ENCODE measurements around the gene TLK1. TPM values are rescaled to one million over a fixed set of nuclear protein-coding genes. Genes with fewer than 3 reads are reported as not detected.

TLK1 gene
- 10 to 100 TPM; 24.9 to 60.4 (median 38.3) TPM for total RNA-seq

GRCh38 chr2:171160119-171160955 is at the start of gene TLK1:
Gene TLK1, minus strand, starts transcription at chr2:171160893. Its CDS starts 465 bp downstream, at chr2:171160428.
- WGBS: under 1% methylated on average over 59 of the region's 97 CpGs
- Histone ChIP-seq H3K4me3 (peak within 1 kb of the TSS; percentile 75), H3K36me3 (no peaks in the 10 kb centered on the region), H3K4me1 (peaks cover 21% of the 10 kb centered on the region), H3K27me3 (no peaks in the 10 kb centered on the region), H3K9me3 (no peaks in the 10 kb centered on the region), H3K27ac (peak within 1 kb of the TSS; percentile 96)
- peak; percentile 83 to 88 for DNase-seq (ENCODE audit: low spot score in 2 of 2)
- TF ChIP-seq POLR2A (IDR thresholded peaks at IDR 0.05) (peak in 1 of 2 donors; percentile 45), EP300 (IDR thresholded peaks at IDR 0.05) (no peak)
- TF ChIP-seq, protein P1, sequence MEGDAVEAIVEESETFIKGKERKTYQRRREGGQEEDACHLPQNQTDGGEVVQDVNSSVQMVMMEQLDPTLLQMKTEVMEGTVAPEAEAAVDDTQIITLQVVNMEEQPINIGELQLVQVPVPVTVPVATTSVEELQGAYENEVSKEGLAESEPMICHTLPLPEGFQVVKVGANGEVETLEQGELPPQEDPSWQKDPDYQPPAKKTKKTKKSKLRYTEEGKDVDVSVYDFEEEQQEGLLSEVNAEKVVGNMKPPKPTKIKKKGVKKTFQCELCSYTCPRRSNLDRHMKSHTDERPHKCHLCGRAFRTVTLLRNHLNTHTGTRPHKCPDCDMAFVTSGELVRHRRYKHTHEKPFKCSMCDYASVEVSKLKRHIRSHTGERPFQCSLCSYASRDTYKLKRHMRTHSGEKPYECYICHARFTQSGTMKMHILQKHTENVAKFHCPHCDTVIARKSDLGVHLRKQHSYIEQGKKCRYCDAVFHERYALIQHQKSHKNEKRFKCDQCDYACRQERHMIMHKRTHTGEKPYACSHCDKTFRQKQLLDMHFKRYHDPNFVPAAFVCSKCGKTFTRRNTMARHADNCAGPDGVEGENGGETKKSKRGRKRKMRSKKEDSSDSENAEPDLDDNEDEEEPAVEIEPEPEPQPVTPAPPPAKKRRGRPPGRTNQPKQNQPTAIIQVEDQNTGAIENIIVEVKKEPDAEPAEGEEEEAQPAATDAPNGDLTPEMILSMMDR (IDR thresholded peaks at IDR 0.05): no peak

DNA sequence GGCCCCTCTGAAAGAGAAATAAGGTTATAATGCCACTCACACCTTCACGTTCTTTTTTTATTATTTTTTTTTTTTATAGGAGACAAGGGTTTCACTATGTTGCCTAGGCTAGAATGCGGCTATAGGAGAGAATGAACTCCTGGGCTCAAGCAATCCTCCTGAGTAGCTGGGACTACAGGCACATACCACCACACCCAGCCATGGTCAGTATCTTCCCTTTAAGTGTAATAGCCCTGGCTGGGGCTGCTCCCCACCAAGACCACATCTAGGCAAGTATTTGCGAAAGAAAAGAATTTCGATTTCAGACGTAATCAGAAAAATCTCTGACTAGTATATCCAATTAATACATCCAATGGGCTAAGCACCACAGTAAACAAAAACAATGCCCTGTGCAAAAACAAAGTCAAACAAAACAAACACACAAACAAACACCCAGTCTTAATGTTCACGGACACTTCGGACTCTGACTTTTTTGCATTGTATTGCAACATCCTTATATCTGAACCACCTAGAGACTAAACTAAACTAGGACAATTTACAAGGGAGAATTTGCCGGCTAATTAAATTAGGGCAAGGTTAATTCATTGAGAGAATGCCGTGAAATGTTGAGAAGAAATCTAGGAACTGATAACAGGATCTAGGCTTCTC is 49.6 kb upstream of the TLK1 start:
- Histone ChIP-seq H3K4me3 (no peak overlapping the region), H3K9me3 (no peaks in the 10 kb centered on the region), H3K36me3 (no peaks in the 10 kb centered on the region), H3K27me3 (no peaks in the 10 kb centered on the region), H3K27ac (no peak overlapping the region), H3K4me1 (no peaks in the 10 kb centered on the region)
- 82% methylated on average over 9 of the region's 9 CpGs for WGBS
- TF ChIP-seq POLR2AphosphoS5 (IDR thresholded peaks at IDR 0.05) (no peak), POLR2A (IDR thresholded peaks at IDR 0.05) (no peak), EP300 (IDR thresholded peaks at IDR 0.05) (no peak)
- DNase-seq (ENCODE audit: low spot score in 2 of 2): no peak

- Histone ChIP-seq H3K27me3 (no peaks in the 10 kb centered on the region), H3K4me3 (no peak overlapping the region), H3K4me1 (no peaks in the 10 kb centered on the region), H3K36me3 (no peaks in the 10 kb centered on the region), H3K27ac (no peak overlapping the region), H3K9me3 (no peaks in the 10 kb centered on the region)
- TF ChIP-seq POLR2AphosphoS5 (IDR thresholded peaks at IDR 0.05): no peak
- no peak for TF ChIP-seq POLR2A (IDR thresholded peaks at IDR 0.05)
- TF ChIP-seq, protein P1 (IDR thresholded peaks at IDR 0.05): no peak
- no peak for TF ChIP-seq EP300 (IDR thresholded peaks at IDR 0.05)
- no peak for DNase-seq (ENCODE audit: low spot score in 2 of 2)
Measured at GRCh38 chr2:171208657-171209056, 48.0 kb upstream of the TLK1 start.

DNA sequence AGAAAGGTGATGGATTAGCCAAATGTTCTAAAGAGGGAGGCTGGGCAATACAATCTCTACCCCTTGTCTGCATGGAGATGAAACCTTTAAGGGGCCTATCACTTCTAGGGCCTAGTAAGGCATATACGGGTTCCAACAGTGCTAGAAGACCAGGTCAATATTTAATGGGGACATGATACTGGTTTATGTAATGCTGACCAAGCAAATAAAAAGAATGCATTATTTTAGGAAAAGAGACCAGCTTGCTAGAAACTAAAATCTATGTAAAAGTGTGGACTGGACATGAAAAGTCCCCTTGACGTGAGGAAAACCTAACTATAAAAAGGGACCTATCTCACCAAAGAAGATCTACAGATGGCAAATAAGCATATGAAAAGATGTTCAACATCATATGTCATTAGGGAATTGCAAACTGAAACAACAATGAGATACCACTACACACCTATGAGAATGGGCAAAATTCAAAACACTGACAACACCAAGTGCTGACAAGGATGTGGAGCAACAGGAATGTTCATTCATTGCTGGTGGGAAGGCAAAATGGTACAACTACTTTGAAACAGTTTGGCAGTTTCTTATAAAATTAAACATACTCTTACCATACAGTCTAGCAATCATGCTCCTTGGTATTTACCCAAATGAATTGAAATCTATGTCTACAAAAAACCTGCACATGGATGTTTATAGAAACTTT is 45.9 kb upstream of the TLK1 start:
- Histone ChIP-seq H3K27me3 (no peaks in the 10 kb centered on the region), H3K4me3 (no peak overlapping the region), H3K27ac (no peak overlapping the region), H3K36me3 (no peaks in the 10 kb centered on the region), H3K4me1 (no peaks in the 10 kb centered on the region), H3K9me3 (no peaks in the 10 kb centered on the region)
- no peak for TF ChIP-seq POLR2A (IDR thresholded peaks at IDR 0.05)
- TF ChIP-seq EP300 (IDR thresholded peaks at IDR 0.05): no peak
- no peak for TF ChIP-seq POLR2AphosphoS5 (IDR thresholded peaks at IDR 0.05)
- TF ChIP-seq, protein P1 (IDR thresholded peaks at IDR 0.05): no peak
- 94% methylated on average over 2 of the region's 2 CpGs for WGBS
- DNase-seq (ENCODE audit: low spot score in 2 of 2): no peak

- no peak overlapping the region for H3K27ac ChIP-seq
- H3K4me3 ChIP-seq: no peak overlapping the region
- TF ChIP-seq POLR2A (IDR thresholded peaks at IDR 0.05): no peak
- TF ChIP-seq POLR2AphosphoS5 (IDR thresholded peaks at IDR 0.05): no peak
- no peak for TF ChIP-seq EP300 (IDR thresholded peaks at IDR 0.05)
- TF ChIP-seq, protein P1 (IDR thresholded peaks at IDR 0.05): no peak
- no peaks in the 10 kb centered on the region for H3K4me1 ChIP-seq
- no peaks in the 10 kb centered on the region for H3K9me3 ChIP-seq
- DNase-seq (ENCODE audit: low spot score in 2 of 2): no peak
- H3K36me3 ChIP-seq: no peaks in the 10 kb centered on the region
- whole genome bisulfite sequencing: 100% methylated on average over 2 of the region's 2 CpGs
- no peaks in the 10 kb centered on the region for H3K27me3 ChIP-seq
Measured at GRCh38 chr2:171205551-171205950, 44.9 kb upstream of the TLK1 start.
